CD4-positive, alpha-beta memory T cell (primary cell): ENCODE results near the gene SMCO4. TPM values are rescaled to one million over a fixed set of nuclear protein-coding genes. Genes with fewer than 3 reads are reported as not detected.

Experiments
- CTCF ChIA-PET: fragments of 350-600 bp; sonication (Branson Sonifier 250); formaldehyde crosslinking; loops from one replicate; lab custom pipeline; 2021; ENCODE audit warnings: inconsistent platforms; ENCODE audit not compliant: partially characterized antibody; lab: Charles Lee
- POLR2A ChIA-PET: fragments of 350-600 bp; sonication (Branson Sonifier 250); formaldehyde crosslinking; loops from one replicate; lab custom pipeline; 2021; ENCODE audit not compliant: partially characterized antibody; lab: Charles Lee
- DNase-seq, 5 donors: peaks; one replicate each; pipeline versions ENCODE4 v3.0.0 to v3.0.0-alpha.2; 2020 to 2022; ENCODE audit warnings: mixed read lengths in 1 of 5
- H3K27ac ChIP-seq: one replicate; pipeline ENCODE4 v1.7.0; 2013; ENCODE audit warnings: low read depth, low read length
- H3K27me3 ChIP-seq: 2 replicates; pipeline ENCODE4 v1.7.0; 2013; ENCODE audit warnings: mild to moderate bottlenecking, low read length, moderate library complexity; ENCODE audit not compliant: insufficient read depth
- H3K36me3 ChIP-seq: 2 replicates; pipeline ENCODE4 v1.7.0; 2013; ENCODE audit warnings: mild to moderate bottlenecking, low read length, moderate library complexity; ENCODE audit not compliant: insufficient read depth
- H3K4me1 ChIP-seq: 2 replicates; pipeline ENCODE4 v1.7.0; 2013; ENCODE audit warnings: mild to moderate bottlenecking, low read length, moderate library complexity; ENCODE audit not compliant: insufficient read depth
- H3K4me3 ChIP-seq, 2 donors: one replicate each; pipeline ENCODE4 v1.7.0; 2013; ENCODE audit warnings: low read length in 2 of 2, mild to moderate bottlenecking in 1 of 2
- H3K9me3 ChIP-seq, 2 donors: one replicate each; pipeline ENCODE4 v1.7.0; 2013; ENCODE audit warnings: low read length in 2 of 2, control low read depth in 1 of 2; ENCODE audit not compliant: control insufficient read depth in 1 of 2
- H3K27ac Mint-ChIP-seq, 7 donors: one replicate each; pipeline ENCODE4 v1.8.0; 2020 to 2021; ENCODE audit warnings: mixed read lengths in 7 of 7, mild to moderate bottlenecking in 6 of 7, inconsistent platforms in 3 of 7, moderate library complexity in 3 of 7
- H3K27me3 Mint-ChIP-seq, 2 donors: one replicate each; pipeline ENCODE4 v1.8.0; 2020 to 2021; ENCODE audit warnings: mixed read lengths in 2 of 2
- H3K36me3 Mint-ChIP-seq, 2 donors: one replicate each; pipeline ENCODE4 v1.8.0; 2020 to 2021; ENCODE audit warnings: mixed read lengths in 2 of 2, inconsistent platforms in 1 of 2, mild to moderate bottlenecking in 1 of 2
- H3K4me1 Mint-ChIP-seq, 4 donors: one replicate each; pipeline ENCODE4 v1.8.0; 2020 to 2021; ENCODE audit warnings: mixed read lengths in 4 of 4, mild to moderate bottlenecking in 1 of 4
- H3K4me3 Mint-ChIP-seq, 8 donors: one replicate each; pipeline ENCODE4 v1.8.0; 2020 to 2021; ENCODE audit warnings: mixed read lengths in 8 of 8, mild to moderate bottlenecking in 7 of 8, moderate library complexity in 6 of 8, inconsistent platforms in 3 of 8
- H3K9me3 Mint-ChIP-seq, 8 donors: one replicate each; pipeline ENCODE4 v1.8.0; 2020 to 2021; ENCODE audit warnings: mixed read lengths in 8 of 8, mild to moderate bottlenecking in 5 of 8, inconsistent platforms in 3 of 8, moderate library complexity in 1 of 8
- intact Hi-C: fragments of 100-400 bp; cut with micrococcal nuclease; formaldehyde crosslinking; loops from one replicate; pipeline ENCODE4 v1.15.1; 2023
- polyA plus RNA-seq, 2 donors: library from polyadenylated mRNA; unstranded; fragments of 300-500 nt; fragmentation: Illumina TruSeq; gene quantifications; one replicate each; pipeline ENCODE4 v1.2.3, GENCODE V29; 2021
- total RNA-seq, 2 experiments: library from RNA; stranded (reverse); gene quantifications; one replicate each; pipeline ENCODE4 v1.2.3, GENCODE V29; 2021

Gene SMCO4
- total and polyA plus RNA-seq, 4 experiments from 2014 or later = 13.1 to 16.2 (median 14.6) TPM

DNA sequence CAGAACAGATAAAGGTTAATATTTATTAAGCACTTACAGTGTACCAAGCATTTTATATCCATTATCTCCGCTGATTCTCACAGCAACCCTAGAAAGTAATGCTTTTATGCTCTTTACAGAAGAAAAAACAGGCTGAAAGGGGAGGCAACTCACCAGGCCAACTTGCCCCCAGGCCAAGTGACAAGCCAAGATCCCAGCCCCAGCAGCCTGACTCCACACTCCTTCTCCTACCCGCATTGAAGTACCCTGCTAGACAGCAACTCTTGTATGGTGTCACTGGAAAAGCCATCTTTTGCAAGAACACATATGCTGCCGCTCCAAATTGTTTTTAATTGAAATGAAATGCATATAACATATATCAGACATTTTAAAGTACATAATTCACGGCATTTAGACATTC lies 25.6 kb downstream of the SMCO4 start:
- Mint-ChIP-seq H3K27me3 (no peaks in the 10 kb centered on the region), H3K4me1 (peaks cover 26 to 45% (median 37%) of the 10 kb centered on the region in 4 donors), H3K36me3 (no peaks in the 10 kb centered on the region), H3K4me3 (no peak overlapping the region), H3K9me3 (no peaks in the 10 kb centered on the region), H3K27ac (no peak overlapping the region)
- Histone ChIP-seq H3K4me1 (peaks cover 29% of the 10 kb centered on the region), H3K27me3 (no peaks in the 10 kb centered on the region), H3K4me3 (no peak overlapping the region), H3K9me3 (no peaks in the 10 kb centered on the region), H3K27ac (no peak overlapping the region), H3K36me3 (no peaks in the 10 kb centered on the region)
- no peak for DNase-seq
- ChIA-PET POLR2A (no interaction called here), CTCF (no interaction called here)
- intact Hi-C loops = no loop called here

DNA sequence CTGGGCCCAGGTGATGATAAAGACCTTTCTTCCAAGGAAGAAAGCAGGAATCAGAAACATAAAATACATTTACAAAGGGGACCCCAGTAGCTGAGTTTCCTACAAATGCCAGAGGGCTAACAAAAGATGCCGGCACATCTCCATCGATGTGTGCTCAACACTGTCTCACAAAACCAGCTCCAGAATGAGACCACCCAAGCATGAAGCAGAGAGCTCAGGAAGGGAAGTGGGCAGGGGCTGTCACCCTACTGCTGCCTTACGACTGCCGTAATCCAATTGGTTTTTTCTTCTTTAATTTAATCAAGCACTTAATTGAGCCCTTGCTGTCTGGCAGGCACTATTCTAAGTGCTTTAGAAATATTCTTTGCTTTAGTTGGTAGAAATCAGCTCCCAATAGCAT lies 26.1 kb downstream of the SMCO4 start:
- Mint-ChIP-seq H3K27me3 (no peaks in the 10 kb centered on the region), H3K27ac (no peak overlapping the region), H3K4me1 (peaks cover 24 to 40% (median 35%) of the 10 kb centered on the region in 4 donors), H3K36me3 (no peaks in the 10 kb centered on the region), H3K4me3 (no peak overlapping the region), H3K9me3 (no peaks in the 10 kb centered on the region)
- intact Hi-C loops = no loop called here
- H3K9me3 ChIP-seq = no peaks in the 10 kb centered on the region
- no peaks in the 10 kb centered on the region for H3K27me3 ChIP-seq
- no peaks in the 10 kb centered on the region for H3K36me3 ChIP-seq
- H3K4me1 ChIP-seq = peaks cover 29% of the 10 kb centered on the region
- no peak for DNase-seq
- POLR2A ChIA-PET = no interaction called here
- H3K4me3 ChIP-seq = no peak overlapping the region
- CTCF ChIA-PET = no interaction called here
- no peak overlapping the region for H3K27ac ChIP-seq

DNA sequence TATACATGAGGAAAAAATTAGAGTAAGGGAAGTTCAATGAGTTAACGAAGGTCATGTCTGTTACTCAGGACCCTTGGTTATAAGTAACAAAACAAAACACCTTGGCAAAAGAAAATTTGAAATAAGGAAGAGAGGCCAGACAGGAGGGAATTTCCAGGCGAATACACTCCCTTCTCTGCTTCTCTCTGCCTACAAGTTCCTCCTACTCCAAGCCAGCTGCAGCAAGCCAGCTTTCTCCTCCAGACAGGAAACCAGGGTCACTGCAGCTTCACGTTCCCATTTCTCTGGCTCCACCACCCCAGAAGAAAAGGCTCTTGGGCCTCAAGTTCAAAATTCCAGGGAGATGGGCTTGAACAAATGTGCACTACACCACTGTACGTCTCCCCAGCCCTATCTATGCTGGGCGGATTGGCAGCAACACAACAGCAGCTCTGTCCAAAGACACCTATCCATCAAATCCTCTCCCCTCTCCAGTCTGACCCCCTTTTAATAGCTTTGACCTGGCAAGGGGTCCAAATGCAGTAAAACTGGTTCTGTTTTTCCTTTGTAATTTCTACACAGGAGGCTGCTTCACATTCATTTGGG lies 27.7 kb downstream of the SMCO4 start:
- no peak overlapping the region for H3K4me3 ChIP-seq
- Mint-ChIP-seq H3K27me3 (no peaks in the 10 kb centered on the region), H3K9me3 (no peaks in the 10 kb centered on the region), H3K36me3 (no peaks in the 10 kb centered on the region), H3K4me1 (peaks cover 16 to 25% (median 23%) of the 10 kb centered on the region in 4 donors), H3K27ac (no peak overlapping the region), H3K4me3 (no peak overlapping the region)
- no peaks in the 10 kb centered on the region for H3K36me3 ChIP-seq
- CTCF ChIA-PET = no interaction called here
- no peak for DNase-seq
- no peak overlapping the region for H3K27ac ChIP-seq
- H3K9me3 ChIP-seq = no peaks in the 10 kb centered on the region
- peaks cover 14% of the 10 kb centered on the region for H3K4me1 ChIP-seq
- POLR2A ChIA-PET = no interaction called here
- intact Hi-C loops = no loop called here
- no peaks in the 10 kb centered on the region for H3K27me3 ChIP-seq

GRCh38 chr11:93514712-93515111 lies 28.5 kb downstream of the SMCO4 start:
- no peaks in the 10 kb centered on the region for H3K9me3 Mint-ChIP-seq
- POLR2A ChIA-PET = no interaction called here
- H3K27me3 Mint-ChIP-seq = no peaks in the 10 kb centered on the region
- Histone ChIP-seq H3K27ac (no peak overlapping the region), H3K4me3 (no peak overlapping the region), H3K36me3 (no peaks in the 10 kb centered on the region), H3K4me1 (peaks cover 7% of the 10 kb centered on the region), H3K9me3 (no peaks in the 10 kb centered on the region), H3K27me3 (no peaks in the 10 kb centered on the region)
- H3K4me1 Mint-ChIP-seq = peaks cover 8 to 18% (median 15%) of the 10 kb centered on the region in 4 donors
- CTCF ChIA-PET = interaction anchor here (1.0 to 1.2 kb wide), 2 partner anchors 9 to 30 kb away, joined by 4 read pairs; no protein-coding TSS in a partner anchor
- H3K4me3 Mint-ChIP-seq = no peak overlapping the region
- intact Hi-C loops = no loop called here
- peaks cover 0 to 2% of the 10 kb centered on the region in 2 donors for H3K36me3 Mint-ChIP-seq
- H3K27ac Mint-ChIP-seq = no peak overlapping the region
- no peak for DNase-seq

DNA sequence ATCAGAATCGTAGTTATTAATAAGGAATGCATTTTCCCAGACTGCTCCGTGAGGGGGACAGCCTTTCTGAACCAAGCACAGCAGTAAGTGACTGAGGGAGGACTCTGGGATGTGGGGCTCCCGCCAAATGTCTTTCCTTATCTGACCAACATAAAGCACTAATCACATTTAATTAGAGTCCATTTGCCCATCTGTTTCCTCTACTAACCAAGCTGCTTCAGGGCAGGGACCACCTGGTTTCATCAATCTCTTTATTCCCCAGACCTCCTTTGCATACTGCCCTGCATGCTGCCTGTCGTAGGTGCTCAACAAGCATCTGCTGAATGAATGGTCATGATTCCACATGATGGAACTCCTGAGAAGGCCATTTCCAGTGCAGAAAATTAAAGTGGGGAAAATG lies 29.4 kb downstream of the SMCO4 start:
- no peaks in the 10 kb centered on the region for H3K9me3 ChIP-seq
- Mint-ChIP-seq H3K36me3 (peaks cover 0 to 6% of the 10 kb centered on the region in 2 donors), H3K4me1 (peaks cover 2 to 11% (median 5%) of the 10 kb centered on the region in 4 donors), H3K9me3 (peaks cover 0 to 3% (median 0%) of the 10 kb centered on the region in 8 donors), H3K27ac (no peak overlapping the region), H3K4me3 (no peak overlapping the region), H3K27me3 (no peaks in the 10 kb centered on the region)
- H3K27ac ChIP-seq = no peak overlapping the region
- no peaks in the 10 kb centered on the region for H3K4me1 ChIP-seq
- H3K27me3 ChIP-seq = no peaks in the 10 kb centered on the region
- DNase-seq = no peak
- CTCF ChIA-PET = interaction anchor here (1.2 kb wide), 1 partner anchor 10 kb away, joined by 4 read pairs; no protein-coding TSS in a partner anchor
- intact Hi-C loops = no loop called here
- no peak overlapping the region for H3K4me3 ChIP-seq
- POLR2A ChIA-PET = no interaction called here
- no peaks in the 10 kb centered on the region for H3K36me3 ChIP-seq

GRCh38 chr11:93512949-93513667 lies 30.1 kb downstream of the SMCO4 start:
- Histone ChIP-seq H3K27me3 (no peaks in the 10 kb centered on the region), H3K27ac (no peak overlapping the region), H3K36me3 (no peaks in the 10 kb centered on the region), H3K4me3 (no peak overlapping the region), H3K9me3 (no peaks in the 10 kb centered on the region), H3K4me1 (no peaks in the 10 kb centered on the region)
- Mint-ChIP-seq H3K27ac (peak overlapping the region in 2 of 7 donors; percentile 2 to 10), H3K27me3 (no peaks in the 10 kb centered on the region), H3K9me3 (peaks cover 0 to 4% (median 0%) of the 10 kb centered on the region in 8 donors), H3K4me3 (no peak overlapping the region), H3K4me1 (peaks cover under 1 to 8% (median 3%) of the 10 kb centered on the region in 4 donors), H3K36me3 (peaks cover 0 to 6% of the 10 kb centered on the region in 2 donors)
- ChIA-PET CTCF (interaction anchor here (1.1 kb wide), 1 partner anchor 133 kb away, joined by 3 read pairs; no protein-coding TSS in a partner anchor), POLR2A (no interaction called here)
- no peak for DNase-seq
- intact Hi-C loops = no loop called here

- ChIA-PET CTCF (interaction anchor here (1.1 kb wide), 1 partner anchor 134 kb away, joined by 3 read pairs; no protein-coding TSS in a partner anchor), POLR2A (no interaction called here)
- Mint-ChIP-seq H3K27me3 (no peaks in the 10 kb centered on the region), H3K36me3 (peaks cover 0 to 6% of the 10 kb centered on the region in 2 donors), H3K4me1 (peaks cover 0 to 5% (median 3%) of the 10 kb centered on the region in 4 donors), H3K9me3 (peaks cover 0 to 4% (median 0%) of the 10 kb centered on the region in 8 donors), H3K4me3 (no peak overlapping the region), H3K27ac (no peak overlapping the region)
- Histone ChIP-seq H3K27me3 (no peaks in the 10 kb centered on the region), H3K36me3 (no peaks in the 10 kb centered on the region), H3K9me3 (no peaks in the 10 kb centered on the region), H3K27ac (no peak overlapping the region), H3K4me3 (no peak overlapping the region), H3K4me1 (no peaks in the 10 kb centered on the region)
- DNase-seq = no peak
- intact Hi-C loops = no loop called here
Measured at GRCh38 chr11:93512073-93512475, 31.1 kb downstream of the SMCO4 start.
